ENCODE data around the gene GRIA3. TPM values are rescaled to one million over a fixed set of nuclear protein-coding genes. Genes with fewer than 3 reads are reported as not detected.

Gene GRIA3
- total RNA-seq, 1 experiment from 2014 or later, result not detected

- Histone ChIP-seq H3K36me3 (ENCODE audit: control insufficient read depth in 1 of 2, insufficient read depth in 2 of 2, low read length in 2 of 2) (no peaks in the 10 kb centered on the region), H3K79me2 (ENCODE audit: insufficient read depth, low read length) (no peaks in the 10 kb centered on the region), H3K27ac (ENCODE audit: low read depth, low read length) (no peak overlapping the region), H3K9me3 (ENCODE audit: control insufficient read depth in 1 of 2, insufficient read depth in 1 of 2, low read depth in 1 of 2, low read length in 2 of 2) (no peaks in the 10 kb centered on the region), H3K4me2 (ENCODE audit: low read length) (no peak overlapping the region), H4K20me1 (ENCODE audit: insufficient read depth) (no peaks in the 10 kb centered on the region), H3K4me3 (replicated peaks in 1 of 2; ENCODE audit: low read depth in 1 of 2, low read length in 2 of 2) (no peak overlapping the region), H3K9me2 (ENCODE audit: insufficient read depth) (no peaks in the 10 kb centered on the region), H3K4me1 (ENCODE audit: control insufficient read depth in 1 of 2, insufficient read depth in 2 of 2, low read length in 2 of 2) (no peaks in the 10 kb centered on the region), H3K9ac (ENCODE audit: low read length) (no peak overlapping the region), H3K27me3 (ENCODE audit: insufficient read depth, low read length) (no peaks in the 10 kb centered on the region), H2AFZ (ENCODE audit: low read depth, low read length, poor library complexity, severe bottlenecking) (no peak overlapping the region)
- ChIA-PET CTCF (no interaction called here), POLR2A (no interaction called here), RAD21 (ENCODE audit: low non-redundant PET in 1 of 2, low total read pairs in 2 of 2, uncharacterized antibody in 2 of 2, unreplicated experiment in 2 of 2) (no interaction called here)
- ATAC-seq (no peak), DNase-seq (ENCODE audit: low read depth, low spot score) (no peak)
- BruUV-seq (replicated peaks), result no TSS peak
- intact Hi-C loops (cut with micrococcal nuclease), result no loop called here
- no peak for TF ChIP-seq RAD21 (IDR thresholded peaks at IDR 0.05; ENCODE audit: low read depth)
- TF ChIP-seq SRF (IDR thresholded peaks at IDR 0.05; ENCODE audit: low read depth), result no peak
- no peak for TF ChIP-seq ZNF274 (IDR thresholded peaks at IDR 0.05; ENCODE audit: low read depth, low read length)
- no peak for TF ChIP-seq EZH2 (IDR thresholded peaks at IDR 0.05)
- TF ChIP-seq SIN3A (IDR thresholded peaks at IDR 0.05; ENCODE audit: low read depth), result no peak
- TF ChIP-seq POLR2AphosphoS5 (IDR thresholded peaks at IDR 0.05; ENCODE audit: low read depth, low read length), result no peak
- TF ChIP-seq, protein P1, sequence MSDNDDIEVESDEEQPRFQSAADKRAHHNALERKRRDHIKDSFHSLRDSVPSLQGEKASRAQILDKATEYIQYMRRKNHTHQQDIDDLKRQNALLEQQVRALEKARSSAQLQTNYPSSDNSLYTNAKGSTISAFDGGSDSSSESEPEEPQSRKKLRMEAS (IDR thresholded peaks at IDR 0.05), result no peak
- TF ChIP-seq JUND (IDR thresholded peaks at IDR 0.05), result no peak
- TF ChIP-seq, protein P2, sequence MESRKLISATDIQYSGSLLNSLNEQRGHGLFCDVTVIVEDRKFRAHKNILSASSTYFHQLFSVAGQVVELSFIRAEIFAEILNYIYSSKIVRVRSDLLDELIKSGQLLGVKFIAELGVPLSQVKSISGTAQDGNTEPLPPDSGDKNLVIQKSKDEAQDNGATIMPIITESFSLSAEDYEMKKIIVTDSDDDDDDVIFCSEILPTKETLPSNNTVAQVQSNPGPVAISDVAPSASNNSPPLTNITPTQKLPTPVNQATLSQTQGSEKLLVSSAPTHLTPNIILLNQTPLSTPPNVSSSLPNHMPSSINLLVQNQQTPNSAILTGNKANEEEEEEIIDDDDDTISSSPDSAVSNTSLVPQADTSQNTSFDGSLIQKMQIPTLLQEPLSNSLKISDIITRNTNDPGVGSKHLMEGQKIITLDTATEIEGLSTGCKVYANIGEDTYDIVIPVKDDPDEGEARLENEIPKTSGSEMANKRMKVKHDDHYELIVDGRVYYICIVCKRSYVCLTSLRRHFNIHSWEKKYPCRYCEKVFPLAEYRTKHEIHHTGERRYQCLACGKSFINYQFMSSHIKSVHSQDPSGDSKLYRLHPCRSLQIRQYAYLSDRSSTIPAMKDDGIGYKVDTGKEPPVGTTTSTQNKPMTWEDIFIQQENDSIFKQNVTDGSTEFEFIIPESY (IDR thresholded peaks at IDR 0.05; ENCODE audit: extremely low read depth, insufficient replicate concordance, low read length), result no peak
- TF ChIP-seq EZH2phosphoT487 (IDR thresholded peaks at IDR 0.05; ENCODE audit: borderline replicate concordance), result no peak
- TF ChIP-seq POLR2A (IDR thresholded peaks at IDR 0.05; ENCODE audit: borderline replicate concordance, extremely low read depth, insufficient read depth, insufficient read length), result no peak
Measured at GRCh38 chrX:123219916-123220315, 35.8 kb downstream of the GRIA3 start.
